ENCODE results near the gene SFSWAP. TPM values are rescaled to one million over a fixed set of nuclear protein-coding genes. Genes with fewer than 3 reads are reported as not detected.

SFSWAP gene
- total and polyA plus RNA-seq, 7 donors = 10.8 to 42.9 (median 27.8) TPM

GRCh38 chr12:131724534-131724933 lies 13.6 kb downstream of the SFSWAP start:
- DNase-seq = no peak
- no peaks in the 10 kb centered on the region for H3K4me1 ChIP-seq
- intact Hi-C loops (cut with DNase I) = no loop called here
- TF ChIP-seq CTCF (IDR thresholded peaks at IDR 0.05) (no peak), POLR2A (IDR thresholded peaks at IDR 0.05) (no peak), EP300 (IDR thresholded peaks at IDR 0.05) (no peak), POLR2AphosphoS5 (IDR thresholded peaks at IDR 0.05) (no peak)
- H3K9me3 ChIP-seq = no peaks in the 10 kb centered on the region
- peaks cover 16 to 91% (median 47%) of the 10 kb centered on the region in 4 donors for H3K36me3 ChIP-seq
- WGBS, 2 donors = 72 to 87% methylated on average over 2 of the region's 2 CpGs
- no peak overlapping the region for H3K4me3 ChIP-seq
- H3K27ac ChIP-seq = no peak overlapping the region
- H3K27me3 ChIP-seq = no peaks in the 10 kb centered on the region

- Histone ChIP-seq H3K9me3 (no peaks in the 10 kb centered on the region), H3K4me1 (no peaks in the 10 kb centered on the region), H3K27me3 (no peaks in the 10 kb centered on the region), H3K27ac (no peak overlapping the region), H3K4me3 (no peak overlapping the region), H3K36me3 (peaks cover 26 to 91% (median 48%) of the 10 kb centered on the region in 4 donors)
- no peak for TF ChIP-seq EP300 (IDR thresholded peaks at IDR 0.05)
- no peak for TF ChIP-seq POLR2AphosphoS5 (IDR thresholded peaks at IDR 0.05)
- TF ChIP-seq POLR2A (IDR thresholded peaks at IDR 0.05) = no peak
- TF ChIP-seq CTCF (IDR thresholded peaks at IDR 0.05) = no peak
- intact Hi-C loops (cut with DNase I) = no loop called here
- WGBS, 2 donors = 95 to 96% methylated on average over 11 of the region's 11 CpGs
- DNase-seq = no peak
These were observed 14.6 kb downstream of the SFSWAP start for GRCh38 chr12:131725503-131725902.

- Histone ChIP-seq H3K9me3 (no peaks in the 10 kb centered on the region), H3K4me3 (no peak overlapping the region), H3K36me3 (peaks cover 45 to 94% (median 70%) of the 10 kb centered on the region in 4 donors), H3K27ac (no peak overlapping the region), H3K27me3 (no peaks in the 10 kb centered on the region), H3K4me1 (no peaks in the 10 kb centered on the region)
- 93 to 95% methylated on average over 8 of the region's 8 CpGs for WGBS, 2 donors
- TF ChIP-seq EP300 (IDR thresholded peaks at IDR 0.05) (no peak), POLR2A (IDR thresholded peaks at IDR 0.05) (no peak), CTCF (IDR thresholded peaks at IDR 0.05) (no peak), POLR2AphosphoS5 (IDR thresholded peaks at IDR 0.05) (no peak)
- no peak for DNase-seq
- intact Hi-C loops (cut with DNase I) = no loop called here
These were observed 17.8 kb downstream of the SFSWAP start for GRCh38 chr12:131728720-131729119.

- intact Hi-C loops (cut with DNase I) = no loop called here
- Histone ChIP-seq H3K9me3 (no peaks in the 10 kb centered on the region), H3K27me3 (no peaks in the 10 kb centered on the region), H3K36me3 (peaks cover 49 to 99% (median 77%) of the 10 kb centered on the region in 4 donors), H3K4me1 (no peaks in the 10 kb centered on the region), H3K4me3 (no peak overlapping the region), H3K27ac (no peak overlapping the region)
- DNase-seq = no peak
- 69 to 79% methylated on average over 9 of the region's 9 CpGs for WGBS, 2 donors
- no peak for TF ChIP-seq POLR2A (IDR thresholded peaks at IDR 0.05)
- TF ChIP-seq CTCF (IDR thresholded peaks at IDR 0.05) = no peak
- TF ChIP-seq POLR2AphosphoS5 (IDR thresholded peaks at IDR 0.05) = no peak
- TF ChIP-seq EP300 (IDR thresholded peaks at IDR 0.05) = no peak
These were observed 18.5 kb downstream of the SFSWAP start for GRCh38 chr12:131729254-131729955.

Measured in sigmoid colon (tissue), 7 donors.